ENCODE results near the gene NDUFA6.
A peak's percentile ranks its signal among the peaks of the same experiment; 100 is the strongest.

NDUFA6 gene

DNA sequence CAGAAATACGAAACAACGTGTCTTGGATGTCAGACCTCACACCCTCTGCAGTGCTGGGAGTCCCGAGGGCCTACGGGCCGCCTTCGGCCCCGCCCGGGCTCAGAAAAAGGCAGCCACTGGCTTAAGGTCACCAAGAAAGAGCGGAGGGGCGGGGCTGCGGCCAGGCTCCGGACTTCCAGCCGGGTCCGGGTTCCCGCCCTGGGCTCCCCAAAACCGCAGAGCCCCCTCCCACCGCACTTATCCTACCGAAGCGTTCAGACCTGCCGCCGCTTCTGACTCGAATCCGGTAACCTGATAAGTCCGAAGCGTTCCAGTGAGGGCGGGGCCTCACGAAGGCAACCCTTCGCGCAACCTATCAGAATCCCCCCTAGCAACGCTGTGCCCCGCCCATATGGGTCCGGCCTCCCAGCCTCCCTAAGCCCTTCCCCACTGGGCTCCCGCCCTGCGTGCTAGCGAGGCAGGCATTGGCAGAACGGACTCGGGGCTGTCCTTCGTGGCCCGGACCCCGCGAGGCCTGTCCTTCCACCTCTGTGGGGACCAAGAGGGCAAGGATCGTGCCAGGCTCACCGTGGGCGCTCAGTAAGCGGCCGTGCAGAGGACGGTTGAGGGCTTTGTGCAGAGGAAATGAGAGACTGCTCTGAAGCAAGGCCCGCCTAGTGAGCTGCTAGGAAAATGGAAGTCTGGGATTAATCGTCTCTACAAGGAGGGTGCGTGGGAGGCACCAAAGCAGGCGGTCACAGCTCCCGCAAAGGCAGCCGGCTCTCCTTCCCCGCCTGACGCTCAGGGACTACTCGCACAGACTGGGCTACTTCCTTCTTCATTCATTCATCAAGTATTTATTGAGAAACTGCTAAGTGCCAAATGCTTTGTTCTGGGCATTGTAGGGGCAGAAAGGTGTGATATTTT, 19.8 kb downstream of the NDUFA6 start, which contains the start of gene NAGA (continued):
- TF ChIP-seq PRDM2 (tag by site-specific recombination; IDR thresholded peaks at IDR 0.05; ENCODE audit: borderline replicate concordance) = no peak
- TF ChIP-seq ZNF624 (tag by site-specific recombination; IDR thresholded peaks at IDR 0.05) = no peak
- no peak for TF ChIP-seq ZNF354C (tag by site-specific recombination; IDR thresholded peaks at IDR 0.05; ENCODE audit: borderline replicate concordance, low read depth)
- peak; percentile 87 for TF ChIP-seq SP7 (tag by site-specific recombination; IDR thresholded peaks at IDR 0.05)
- TF ChIP-seq ZNF350 (tag by site-specific recombination; IDR thresholded peaks at IDR 0.05) = no peak
- no peak for TF ChIP-seq ZNF777 (tag by site-specific recombination; IDR thresholded peaks at IDR 0.05; ENCODE audit: borderline replicate concordance)
- TF ChIP-seq ZNF221 (tag by site-specific recombination; IDR thresholded peaks at IDR 0.05; ENCODE audit: borderline replicate concordance) = no peak
- no peak for TF ChIP-seq ZNF48 (tag by site-specific recombination; IDR thresholded peaks at IDR 0.05)
- TF ChIP-seq ZNF791 (tag by site-specific recombination; IDR thresholded peaks at IDR 0.05) = no peak
- no peak for TF ChIP-seq SETDB1 (IDR thresholded peaks at IDR 0.05; ENCODE audit: insufficient read length, low read length)
- TF ChIP-seq REPIN1 (tag by site-specific recombination; IDR thresholded peaks at IDR 0.05; ENCODE audit: low read depth) = peak; percentile 32; the same call in 1 of the 2 replicates
- TF ChIP-seq, protein P1, sequence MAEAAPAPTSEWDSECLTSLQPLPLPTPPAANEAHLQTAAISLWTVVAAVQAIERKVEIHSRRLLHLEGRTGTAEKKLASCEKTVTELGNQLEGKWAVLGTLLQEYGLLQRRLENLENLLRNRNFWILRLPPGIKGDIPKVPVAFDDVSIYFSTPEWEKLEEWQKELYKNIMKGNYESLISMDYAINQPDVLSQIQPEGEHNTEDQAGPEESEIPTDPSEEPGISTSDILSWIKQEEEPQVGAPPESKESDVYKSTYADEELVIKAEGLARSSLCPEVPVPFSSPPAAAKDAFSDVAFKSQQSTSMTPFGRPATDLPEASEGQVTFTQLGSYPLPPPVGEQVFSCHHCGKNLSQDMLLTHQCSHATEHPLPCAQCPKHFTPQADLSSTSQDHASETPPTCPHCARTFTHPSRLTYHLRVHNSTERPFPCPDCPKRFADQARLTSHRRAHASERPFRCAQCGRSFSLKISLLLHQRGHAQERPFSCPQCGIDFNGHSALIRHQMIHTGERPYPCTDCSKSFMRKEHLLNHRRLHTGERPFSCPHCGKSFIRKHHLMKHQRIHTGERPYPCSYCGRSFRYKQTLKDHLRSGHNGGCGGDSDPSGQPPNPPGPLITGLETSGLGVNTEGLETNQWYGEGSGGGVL (tag by site-specific recombination; IDR thresholded peaks at IDR 0.05) = no peak
- peak; percentile 78 for TF ChIP-seq ZNF692 (tag by site-specific recombination; IDR thresholded peaks at IDR 0.05)
- no peak for TF ChIP-seq ZNF768 (tag by site-specific recombination; IDR thresholded peaks at IDR 0.05)
- TF ChIP-seq ZNF391 (tag by site-specific recombination; IDR thresholded peaks at IDR 0.05; ENCODE audit: borderline replicate concordance, low read depth) = 0 out of 2 replicates have a peak, but pooled peaks have one; percentile 31
- TF ChIP-seq, protein P2, sequence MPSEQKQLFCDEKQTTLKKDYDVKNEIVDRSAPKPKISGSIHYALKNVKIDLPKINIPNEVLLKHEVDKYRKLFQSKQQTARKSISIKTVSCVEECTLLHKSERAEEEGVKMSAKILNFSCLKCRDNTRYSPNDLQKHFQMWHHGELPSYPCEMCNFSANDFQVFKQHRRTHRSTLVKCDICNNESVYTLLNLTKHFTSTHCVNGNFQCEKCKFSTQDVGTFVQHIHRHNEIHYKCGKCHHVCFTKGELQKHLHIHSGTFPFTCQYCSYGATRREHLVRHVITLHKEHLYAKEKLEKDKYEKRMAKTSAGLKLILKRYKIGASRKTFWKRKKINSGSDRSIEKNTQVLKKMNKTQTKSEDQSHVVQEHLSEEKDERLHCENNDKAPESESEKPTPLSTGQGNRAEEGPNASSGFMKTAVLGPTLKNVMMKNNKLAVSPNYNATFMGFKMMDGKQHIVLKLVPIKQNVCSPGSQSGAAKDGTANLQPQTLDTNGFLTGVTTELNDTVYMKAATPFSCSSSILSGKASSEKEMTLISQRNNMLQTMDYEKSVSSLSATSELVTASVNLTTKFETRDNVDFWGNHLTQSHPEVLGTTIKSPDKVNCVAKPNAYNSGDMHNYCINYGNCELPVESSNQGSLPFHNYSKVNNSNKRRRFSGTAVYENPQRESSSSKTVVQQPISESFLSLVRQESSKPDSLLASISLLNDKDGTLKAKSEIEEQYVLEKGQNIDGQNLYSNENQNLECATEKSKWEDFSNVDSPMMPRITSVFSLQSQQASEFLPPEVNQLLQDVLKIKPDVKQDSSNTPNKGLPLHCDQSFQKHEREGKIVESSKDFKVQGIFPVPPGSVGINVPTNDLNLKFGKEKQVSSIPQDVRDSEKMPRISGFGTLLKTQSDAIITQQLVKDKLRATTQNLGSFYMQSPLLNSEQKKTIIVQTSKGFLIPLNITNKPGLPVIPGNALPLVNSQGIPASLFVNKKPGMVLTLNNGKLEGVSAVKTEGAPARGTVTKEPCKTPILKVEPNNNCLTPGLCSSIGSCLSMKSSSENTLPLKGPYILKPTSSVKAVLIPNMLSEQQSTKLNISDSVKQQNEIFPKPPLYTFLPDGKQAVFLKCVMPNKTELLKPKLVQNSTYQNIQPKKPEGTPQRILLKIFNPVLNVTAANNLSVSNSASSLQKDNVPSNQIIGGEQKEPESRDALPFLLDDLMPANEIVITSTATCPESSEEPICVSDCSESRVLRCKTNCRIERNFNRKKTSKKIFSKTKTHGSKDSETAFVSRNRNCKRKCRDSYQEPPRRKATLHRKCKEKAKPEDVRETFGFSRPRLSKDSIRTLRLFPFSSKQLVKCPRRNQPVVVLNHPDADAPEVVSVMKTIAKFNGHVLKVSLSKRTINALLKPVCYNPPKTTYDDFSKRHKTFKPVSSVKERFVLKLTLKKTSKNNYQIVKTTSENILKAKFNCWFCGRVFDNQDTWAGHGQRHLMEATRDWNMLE (tag by site-specific recombination; conservative IDR thresholded peaks at IDR 0.05; ENCODE audit: low read depth) = no peak
- no peak for TF ChIP-seq ZSCAN5A (tag by site-specific recombination; IDR thresholded peaks at IDR 0.05)
- TF ChIP-seq ZNF510 (tag by site-specific recombination; IDR thresholded peaks at IDR 0.05; ENCODE audit: insufficient replicate concordance) = no peak
- no peak for TF ChIP-seq ZNF529 (tag by site-specific recombination; IDR thresholded peaks at IDR 0.05; ENCODE audit: insufficient replicate concordance)
